C1 segment of cervical spinal cord (tissue), 14 donors: ENCODE data around the gene MEF2D.

Experiments
- DNase-seq, 14 donors: peaks; one replicate each; lab custom pipeline; 2025; lab: John Stamatoyannopoulos, UW

MEF2D gene

GRCh38 chr1:156500793-156501506 lies 375 bp upstream of the MEF2D start:
- peak; percentile 69 to 99 (median 94) for DNase-seq

- DNase-seq = peak in 10 of 14 donors; percentile 35 to 82 (median 71)
Observed at GRCh38 chr1:156499842-156500542, 583 bp downstream of the MEF2D start.

- DNase-seq = peak in 3 of 14 donors; percentile 56 to 66 (median 60)
Observed at GRCh38 chr1:156499194-156499841, 1.3 kb downstream of the MEF2D start.

- peak in 6 of 14 donors; percentile 31 to 59 (median 42) for DNase-seq
Observed at GRCh38 chr1:156498432-156499193, 2.0 kb downstream of the MEF2D start.

GRCh38 chr1:156497743-156498431 lies 2.7 kb downstream of the MEF2D start:
- peak in 6 of 14 donors; percentile 33 to 47 (median 38) for DNase-seq

GRCh38 chr1:156497078-156497742 lies 3.4 kb downstream of the MEF2D start:
- DNase-seq = peak in 1 of 14 donors; percentile 20

DNA sequence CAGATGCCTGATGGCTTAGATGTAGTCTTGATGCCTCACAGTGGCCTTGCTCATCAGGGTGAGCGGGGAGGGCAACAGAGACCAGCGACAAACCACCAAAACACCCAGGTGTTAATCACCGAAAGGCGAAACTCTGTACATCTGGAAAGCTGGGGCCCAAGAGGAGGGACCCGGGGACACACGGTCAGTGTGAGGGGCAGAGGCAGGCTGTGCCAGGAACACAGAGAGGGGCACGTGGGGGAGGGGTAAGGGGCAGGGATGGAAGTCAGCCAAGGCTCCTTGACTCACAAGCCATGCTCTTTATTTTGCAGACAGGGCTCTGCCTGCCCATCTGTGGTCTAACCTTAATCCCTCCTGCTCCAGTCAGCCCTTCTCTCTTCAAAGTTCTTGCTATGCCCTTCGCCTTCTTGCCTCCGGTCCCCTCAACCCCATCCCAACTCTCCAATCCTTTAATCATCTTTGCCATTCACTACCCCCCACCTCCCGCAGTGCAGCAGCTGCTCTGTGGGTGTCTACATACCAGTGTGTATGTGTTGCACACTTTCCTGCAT lies 4.3 kb downstream of the MEF2D start:
- DNase-seq = peak in 3 of 14 donors; percentile 30 to 56 (median 33)

DNA sequence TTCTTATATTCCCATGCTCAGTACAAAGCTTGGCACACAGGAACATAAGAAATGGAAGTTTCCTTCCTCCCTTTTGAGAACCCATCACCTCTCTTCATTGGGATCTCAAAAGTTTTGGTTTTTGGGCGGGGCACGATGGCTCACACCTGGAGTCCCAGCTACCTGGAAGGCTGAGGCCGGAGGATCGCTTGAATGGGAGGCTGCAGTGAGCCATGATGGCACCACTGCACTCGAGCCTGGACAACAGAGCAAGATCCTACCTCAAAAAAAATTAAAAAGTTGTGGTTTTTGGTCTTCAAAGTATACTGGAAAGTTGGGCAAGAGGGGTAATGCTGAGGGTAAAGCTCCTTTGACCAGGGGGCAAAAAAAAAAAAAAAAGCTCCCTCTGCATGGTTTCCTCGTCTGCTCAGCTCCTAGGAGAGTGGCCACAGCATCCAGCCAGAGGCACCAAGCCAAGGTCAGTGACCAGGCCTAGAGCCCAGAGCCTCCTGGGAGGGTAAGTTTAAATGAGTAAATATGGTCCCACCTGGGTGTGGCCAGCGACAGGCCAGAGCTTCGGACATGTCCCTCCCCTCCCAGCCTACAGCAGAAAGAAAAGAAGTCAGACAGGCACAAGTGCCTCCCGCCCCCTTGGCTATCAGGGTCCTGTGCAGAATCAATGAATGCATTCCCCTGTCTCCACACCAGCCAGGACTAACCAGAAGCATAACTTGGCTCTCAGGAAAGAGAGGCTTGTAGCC lies 5.0 kb downstream of the MEF2D start:
- DNase-seq = no peak

DNA sequence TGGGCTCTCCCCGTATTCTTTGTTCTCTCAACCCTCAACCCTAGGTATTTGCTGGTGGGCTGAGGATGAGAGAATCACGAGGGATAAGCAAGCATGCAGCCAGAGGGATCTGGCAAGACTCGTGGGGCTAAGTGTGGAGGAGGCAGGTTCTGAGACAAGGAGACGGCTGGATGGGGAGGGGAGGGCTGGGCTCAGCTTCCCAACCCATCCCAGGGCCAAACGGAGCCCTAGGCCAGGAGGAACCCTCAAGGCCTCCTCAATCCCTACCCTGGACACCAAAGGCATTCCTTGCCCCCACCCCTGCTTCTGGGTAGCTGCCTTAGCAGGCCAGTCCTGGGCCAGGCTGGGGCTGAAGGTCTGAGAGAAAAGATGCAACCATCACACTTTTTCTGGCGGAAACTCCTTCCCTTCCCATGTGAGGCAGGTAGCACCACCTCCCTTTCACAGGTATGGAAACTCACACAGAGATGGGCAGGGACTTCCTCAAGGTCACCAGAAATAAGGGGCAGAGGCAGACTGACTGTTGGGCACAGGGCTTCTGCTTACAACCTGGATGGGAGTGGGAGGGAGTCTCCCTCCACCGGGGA lies 6.2 kb downstream of the MEF2D start:
- DNase-seq = no peak

- no peak for DNase-seq
Observed at GRCh38 chr1:156493742-156494141, 6.8 kb downstream of the MEF2D start.

- DNase-seq = peak in 7 of 14 donors; percentile 23 to 97 (median 33)
Observed at GRCh38 chr1:156493154-156493631, 7.4 kb downstream of the MEF2D start.

DNA sequence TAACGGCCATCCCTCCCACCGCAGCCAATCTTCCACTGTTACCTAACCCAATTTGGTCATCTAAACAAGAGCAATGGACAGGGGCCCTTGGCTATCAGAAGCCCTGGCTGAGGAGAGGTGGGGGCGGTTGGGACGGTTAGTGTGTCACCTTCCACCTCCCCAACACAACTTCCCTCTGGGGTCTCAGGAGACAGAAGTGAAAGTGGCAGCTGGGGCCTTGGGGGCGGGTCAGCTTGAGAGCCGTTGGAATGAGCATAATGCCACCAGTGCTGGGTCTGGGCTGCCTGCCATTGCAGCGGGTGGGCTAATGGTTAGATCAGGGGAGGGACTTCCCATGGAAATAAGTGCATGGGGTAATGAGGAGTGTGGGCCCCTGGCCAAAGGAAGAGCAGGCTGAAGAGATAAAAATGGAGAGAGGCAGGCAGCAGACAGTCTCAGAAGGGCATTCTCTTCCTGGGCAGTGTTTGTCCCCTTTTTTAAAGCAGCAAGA lies 7.9 kb downstream of the MEF2D start:
- peak in 8 of 14 donors; percentile 26 to 64 (median 50) for DNase-seq

DNA sequence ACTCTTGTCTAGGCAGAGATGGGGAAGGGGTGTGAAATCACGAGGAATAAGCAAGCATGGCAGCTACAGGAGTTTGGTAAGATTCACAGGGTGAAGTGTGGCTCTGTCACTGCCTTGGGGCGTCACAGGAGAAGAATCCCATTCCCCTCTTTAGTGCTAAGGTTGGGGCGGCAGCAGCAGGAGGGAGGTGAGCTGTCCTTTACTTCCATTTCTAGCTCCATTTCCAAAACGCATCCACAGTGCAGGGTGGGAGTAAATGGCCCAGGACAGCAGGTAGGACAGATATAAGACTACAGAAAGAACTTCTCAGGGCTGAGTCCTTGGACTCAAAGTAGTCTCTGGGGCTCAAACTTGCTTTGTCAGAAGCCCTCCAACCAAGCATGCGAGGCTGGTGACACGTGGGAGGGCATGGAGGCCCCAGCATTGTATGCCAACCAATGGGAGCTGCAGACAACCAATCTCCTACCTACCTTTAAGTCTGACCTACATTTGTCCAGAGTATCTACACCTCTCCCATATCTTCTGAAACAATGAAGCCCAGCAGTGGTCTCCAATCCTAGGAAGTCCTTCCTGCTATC lies 8.5 kb downstream of the MEF2D start:
- DNase-seq = no peak

DNA sequence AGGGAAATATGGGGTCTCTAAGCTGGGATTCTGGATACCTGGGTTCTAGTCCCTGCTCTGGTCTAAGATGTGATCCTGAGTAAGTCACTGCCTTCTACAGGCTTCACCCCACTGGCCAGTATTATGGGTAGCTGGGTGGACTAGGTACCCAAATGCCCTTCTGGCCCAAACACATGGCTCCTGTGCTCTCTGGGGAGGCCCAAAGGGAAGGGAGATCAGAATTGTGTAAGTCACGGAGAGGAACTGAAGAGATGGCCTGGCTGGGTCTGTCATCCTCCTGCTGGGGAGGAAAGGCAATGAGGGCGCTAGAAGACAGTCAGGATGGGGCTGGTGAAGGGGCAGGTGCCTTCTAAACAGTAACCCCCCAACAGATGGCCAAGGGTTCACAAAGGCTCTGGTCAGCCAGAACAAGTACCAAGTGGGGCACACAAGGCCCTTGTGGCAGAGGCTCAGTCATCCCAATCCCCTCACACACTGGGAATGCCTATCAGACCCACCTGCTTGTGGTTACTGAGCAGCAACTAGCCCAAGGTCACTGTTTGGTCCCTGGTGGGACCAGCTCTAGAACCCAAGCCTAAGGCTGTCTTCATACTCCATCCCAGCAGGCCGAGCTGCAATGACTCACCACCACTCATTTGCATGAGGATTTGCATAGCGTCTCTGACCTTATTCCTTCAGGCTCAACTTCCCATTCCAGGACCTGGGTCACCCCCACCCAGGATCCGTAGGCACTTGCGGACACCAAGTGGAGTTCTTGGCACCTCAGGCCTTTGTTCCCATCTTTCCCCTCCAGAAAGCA lies 9.2 kb downstream of the MEF2D start:
- peak in 1 of 14 donors; percentile 25 for DNase-seq

- peak in 5 of 14 donors; percentile 21 to 39 (median 27) for DNase-seq
Observed at GRCh38 chr1:156490401-156491032, 10.1 kb downstream of the MEF2D start.

GRCh38 chr1:156489935-156490293 lies 10.7 kb downstream of the MEF2D start:
- no peak for DNase-seq
